ENCODE measurements around the gene CDK5RAP1. TPM values are rescaled to one million over a fixed set of nuclear protein-coding genes. Genes with fewer than 3 reads are reported as not detected.

Gene CDK5RAP1
- total and polyA plus RNA-seq, 9 of the 15 experiments (the other 6 are each of a cell fraction or from before 2014, with no cell fraction given), result 41.6 to 127 (median 58.3) TPM

DNA sequence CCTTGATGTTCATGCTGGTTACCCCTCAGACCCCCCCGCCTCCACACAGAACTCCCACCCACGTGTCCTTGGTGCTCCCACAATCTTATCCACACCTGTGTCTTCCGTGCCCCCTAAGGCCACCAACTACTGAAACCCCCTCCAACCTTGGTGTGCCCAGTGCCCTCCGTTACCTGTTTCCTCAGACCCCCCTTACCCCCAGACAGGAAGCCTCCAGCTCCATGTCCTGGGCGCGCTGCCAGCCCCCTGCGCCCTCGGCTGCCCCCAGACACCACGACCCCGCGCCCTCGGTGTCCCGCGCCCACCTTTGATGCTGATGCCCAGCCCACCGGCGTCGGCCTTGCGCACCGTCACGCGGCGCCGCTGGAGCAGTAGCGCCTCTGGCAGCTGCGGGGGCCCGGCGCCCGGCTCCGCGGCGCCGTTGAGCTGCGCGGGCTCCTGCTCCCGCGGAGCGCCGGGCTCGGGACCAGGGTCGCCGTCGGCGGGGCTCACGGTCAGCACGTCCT is 41.7 kb upstream of the CDK5RAP1 start (continued):
- TF ChIP-seq, protein P1, sequence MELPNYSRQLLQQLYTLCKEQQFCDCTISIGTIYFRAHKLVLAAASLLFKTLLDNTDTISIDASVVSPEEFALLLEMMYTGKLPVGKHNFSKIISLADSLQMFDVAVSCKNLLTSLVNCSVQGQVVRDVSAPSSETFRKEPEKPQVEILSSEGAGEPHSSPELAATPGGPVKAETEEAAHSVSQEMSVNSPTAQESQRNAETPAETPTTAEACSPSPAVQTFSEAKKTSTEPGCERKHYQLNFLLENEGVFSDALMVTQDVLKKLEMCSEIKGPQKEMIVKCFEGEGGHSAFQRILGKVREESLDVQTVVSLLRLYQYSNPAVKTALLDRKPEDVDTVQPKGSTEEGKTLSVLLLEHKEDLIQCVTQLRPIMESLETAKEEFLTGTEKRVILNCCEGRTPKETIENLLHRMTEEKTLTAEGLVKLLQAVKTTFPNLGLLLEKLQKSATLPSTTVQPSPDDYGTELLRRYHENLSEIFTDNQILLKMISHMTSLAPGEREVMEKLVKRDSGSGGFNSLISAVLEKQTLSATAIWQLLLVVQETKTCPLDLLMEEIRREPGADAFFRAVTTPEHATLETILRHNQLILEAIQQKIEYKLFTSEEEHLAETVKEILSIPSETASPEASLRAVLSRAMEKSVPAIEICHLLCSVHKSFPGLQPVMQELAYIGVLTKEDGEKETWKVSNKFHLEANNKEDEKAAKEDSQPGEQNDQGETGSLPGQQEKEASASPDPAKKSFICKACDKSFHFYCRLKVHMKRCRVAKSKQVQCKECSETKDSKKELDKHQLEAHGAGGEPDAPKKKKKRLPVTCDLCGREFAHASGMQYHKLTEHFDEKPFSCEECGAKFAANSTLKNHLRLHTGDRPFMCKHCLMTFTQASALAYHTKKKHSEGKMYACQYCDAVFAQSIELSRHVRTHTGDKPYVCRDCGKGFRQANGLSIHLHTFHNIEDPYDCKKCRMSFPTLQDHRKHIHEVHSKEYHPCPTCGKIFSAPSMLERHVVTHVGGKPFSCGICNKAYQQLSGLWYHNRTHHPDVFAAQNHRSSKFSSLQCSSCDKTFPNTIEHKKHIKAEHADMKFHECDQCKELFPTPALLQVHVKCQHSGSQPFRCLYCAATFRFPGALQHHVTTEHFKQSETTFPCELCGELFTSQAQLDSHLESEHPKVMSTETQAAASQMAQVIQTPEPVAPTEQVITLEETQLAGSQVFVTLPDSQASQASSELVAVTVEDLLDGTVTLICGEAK (IDR thresholded peaks at IDR 0.05), result no peak
- TF ChIP-seq, protein P1 (CRISPR knock-in tag; IDR thresholded peaks at IDR 0.05), result no peak
- TF ChIP-seq, protein P2, sequence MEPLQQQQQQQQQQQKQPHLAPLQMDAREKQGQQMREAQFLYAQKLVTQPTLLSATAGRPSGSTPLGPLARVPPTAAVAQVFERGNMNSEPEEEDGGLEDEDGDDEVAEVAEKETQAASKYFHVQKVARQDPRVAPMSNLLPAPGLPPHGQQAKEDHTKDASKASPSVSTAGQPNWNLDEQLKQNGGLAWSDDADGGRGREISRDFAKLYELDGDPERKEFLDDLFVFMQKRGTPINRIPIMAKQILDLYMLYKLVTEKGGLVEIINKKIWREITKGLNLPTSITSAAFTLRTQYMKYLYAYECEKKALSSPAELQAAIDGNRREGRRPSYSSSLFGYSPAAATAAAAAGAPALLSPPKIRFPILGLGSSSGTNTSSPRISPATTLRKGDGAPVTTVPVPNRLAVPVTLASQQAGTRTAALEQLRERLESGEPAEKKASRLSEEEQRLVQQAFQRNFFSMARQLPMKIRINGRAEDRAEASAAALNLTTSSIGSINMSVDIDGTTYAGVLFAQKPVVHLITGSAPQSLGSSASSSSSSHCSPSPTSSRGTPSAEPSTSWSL (CRISPR knock-in tag; IDR thresholded peaks at IDR 0.05; ENCODE audit: borderline replicate concordance), result no peak
- TF ChIP-seq PHF20 (IDR thresholded peaks at IDR 0.05; ENCODE audit: partially characterized antibody) (no peak), FOXK2 (conservative IDR thresholded peaks at IDR 0.05 in 1 of 2, IDR thresholded peaks at IDR 0.05 in 1 of 2; ENCODE audit: low read depth in 2 of 2) (no peak), CREB1 (IDR thresholded peaks at IDR 0.05) (peak; percentile 22; the same call in 1 of the 2 replicates), CREB1 (CRISPR knock-in tag; IDR thresholded peaks at IDR 0.05) (no peak), RBM15 (IDR thresholded peaks at IDR 0.05; ENCODE audit: insufficient read depth, low read length) (no peak), ETV5 (CRISPR knock-in tag; IDR thresholded peaks at IDR 0.05; ENCODE audit: low read depth) (no peak), RUNX1 (IDR thresholded peaks at IDR 0.05; ENCODE audit: low read depth) (no peak), NR4A1 (CRISPR knock-in tag; IDR thresholded peaks at IDR 0.05) (no peak), NR4A1 (tag; IDR thresholded peaks at IDR 0.05) (no peak), HDAC1 (IDR thresholded peaks at IDR 0.05) (peak in 1 of 2 experiments; percentile 47; a peak in 1 of 4 replicates), THRAP3 (IDR thresholded peaks at IDR 0.05; ENCODE audit: borderline replicate concordance) (no peak), POLR2AphosphoS2 (IDR thresholded peaks at IDR 0.05; ENCODE audit: low read length) (no peak), CBX3 (IDR thresholded peaks at IDR 0.05; ENCODE audit: borderline replicate concordance in 1 of 2, low read length in 2 of 2) (no peak)
- TF ChIP-seq, protein P3, sequence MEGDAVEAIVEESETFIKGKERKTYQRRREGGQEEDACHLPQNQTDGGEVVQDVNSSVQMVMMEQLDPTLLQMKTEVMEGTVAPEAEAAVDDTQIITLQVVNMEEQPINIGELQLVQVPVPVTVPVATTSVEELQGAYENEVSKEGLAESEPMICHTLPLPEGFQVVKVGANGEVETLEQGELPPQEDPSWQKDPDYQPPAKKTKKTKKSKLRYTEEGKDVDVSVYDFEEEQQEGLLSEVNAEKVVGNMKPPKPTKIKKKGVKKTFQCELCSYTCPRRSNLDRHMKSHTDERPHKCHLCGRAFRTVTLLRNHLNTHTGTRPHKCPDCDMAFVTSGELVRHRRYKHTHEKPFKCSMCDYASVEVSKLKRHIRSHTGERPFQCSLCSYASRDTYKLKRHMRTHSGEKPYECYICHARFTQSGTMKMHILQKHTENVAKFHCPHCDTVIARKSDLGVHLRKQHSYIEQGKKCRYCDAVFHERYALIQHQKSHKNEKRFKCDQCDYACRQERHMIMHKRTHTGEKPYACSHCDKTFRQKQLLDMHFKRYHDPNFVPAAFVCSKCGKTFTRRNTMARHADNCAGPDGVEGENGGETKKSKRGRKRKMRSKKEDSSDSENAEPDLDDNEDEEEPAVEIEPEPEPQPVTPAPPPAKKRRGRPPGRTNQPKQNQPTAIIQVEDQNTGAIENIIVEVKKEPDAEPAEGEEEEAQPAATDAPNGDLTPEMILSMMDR (IDR thresholded peaks at IDR 0.05 in 2 of 3, conservative IDR thresholded peaks at IDR 0.05 in 1 of 3; ENCODE audit: insufficient read depth in 2 of 3, low read depth in 1 of 3, low read length in 3 of 3), result peak in 1 of 3 experiments; percentile 10; a peak in 1 of 6 replicates
